Panc1 (cell line): Measurements from ENCODE around the gene BTBD17. TPM values are rescaled to one million over a fixed set of nuclear protein-coding genes. Genes with fewer than 3 reads are reported as not detected.

ENCODE experiments used
- ATAC-seq: fragments of 200-7000 bp; cut with Tn5 transposase; 2 replicates; pipeline ENCODE4 v1.9.1; 2020; ENCODE audit warnings: mild to moderate bottlenecking, moderate library complexity
- BruUV-seq: library from RNA; stranded (reverse); fragments of 400-500 nt; replicated peaks from 2 replicates; lab custom pipeline; 2021; lab: Mats Ljungman, UMichigan
- CTCF ChIA-PET: fragments of 300-600 bp; sonication (Branson Sonifier 250); formaldehyde crosslinking; loops from one replicate; lab custom pipeline; 2022; ENCODE audit warnings: antibody characterized with exemption; lab: Charles Lee
- POLR2A ChIA-PET: fragments of 300-600 bp; sonication (Branson Sonifier 250); formaldehyde crosslinking; loops from one replicate; lab custom pipeline; 2022; ENCODE audit warnings: antibody characterized with exemption; lab: Charles Lee
- DNase-seq: peaks from one replicate; pipeline ENCODE4 v3.0.0-alpha.2; 2010; ENCODE audit warnings: low read depth, low spot score
- H3K27ac ChIP-seq: 2 replicates; pipeline ENCODE4 v1.5.1; 2011; ENCODE audit warnings: mild to moderate bottlenecking, low read length, inconsistent platforms
- H3K27me3 ChIP-seq: fragments of 200-500 bp; sonication (Bioruptor generic); 2 replicates; pipeline ENCODE4 v1.6.0; 2014; ENCODE audit warnings: low read length, inconsistent platforms; ENCODE audit not compliant: control insufficient read depth, insufficient read depth
- H3K36me3 ChIP-seq: fragments of 200-500 bp; sonication (Bioruptor generic); 2 replicates; pipeline ENCODE4 v1.5.1; 2014; ENCODE audit warnings: inconsistent platforms, mild to moderate bottlenecking, low read length, moderate library complexity; ENCODE audit not compliant: control insufficient read depth, insufficient read depth
- H3K4me1 ChIP-seq: 2 replicates; pipeline ENCODE4 v1.5.1; 2011; ENCODE audit warnings: inconsistent platforms, mild to moderate bottlenecking, low read length, moderate library complexity; ENCODE audit not compliant: control insufficient read depth, insufficient read depth
- H3K4me3 ChIP-seq, 2 experiments: 2 replicates each; pipeline ENCODE4 v1.5.1; 2011 to 2012; ENCODE audit warnings: low read depth in 2 of 2, low read length in 2 of 2, mild to moderate bottlenecking in 2 of 2, inconsistent platforms in 1 of 2, moderate library complexity in 1 of 2
- H3K9me3 ChIP-seq: fragments of 200-500 bp; sonication (Bioruptor generic); 2 replicates; pipeline ENCODE4 v1.5.1; 2014; ENCODE audit warnings: low read depth, mild to moderate bottlenecking, inconsistent platforms, low read length, moderate library complexity; ENCODE audit not compliant: control insufficient read depth, insufficient read depth
- POLR2AphosphoS5 ChIP-seq: IDR thresholded peaks from 2 replicates; pipeline ENCODE4 v1.6.1; 2012; ENCODE audit warnings: mild to moderate bottlenecking, low read depth, low read length, moderate library complexity
- SIN3A ChIP-seq: IDR thresholded peaks from 2 replicates; pipeline ENCODE4 v1.6.1; 2012; ENCODE audit warnings: low read depth, mild to moderate bottlenecking, low read length, moderate library complexity, borderline replicate concordance; ENCODE audit not compliant: insufficient read depth
- TCF7L2 ChIP-seq: IDR thresholded peaks from 2 replicates; pipeline ENCODE4 v1.6.1; 2011; ENCODE audit warnings: mild to moderate bottlenecking, low read depth, low read length, inconsistent platforms
- in situ Hi-C: cut with HindIII; loops from 2 replicates; pipeline ENCODE4 v1.10.0; 2016; ENCODE audit warnings: low sequenced_read_pairs, low pct_unique_long_range_greater_than_20kb
- intact Hi-C: fragments of 100-400 bp; cut with micrococcal nuclease; formaldehyde crosslinking; loops from one replicate; pipeline ENCODE4 v1.10.0; 2022; ENCODE audit not compliant: unreplicated experiment
- total RNA-seq: library from RNA; stranded (reverse); gene quantifications from one replicate; pipeline ENCODE4 v1.2.1, GENCODE V29; 2021; ENCODE audit not compliant: unreplicated experiment
- TF ChIP-seq, protein P1 (sequence below): fragments of 450-650 bp; IDR thresholded peaks from 2 replicates; pipeline ENCODE4 v1.5.1; 2017; ENCODE audit warnings: mild to moderate bottlenecking
- TF ChIP-seq, protein P2 (sequence below), 2 experiments: IDR thresholded peaks; 2 replicates each; pipeline ENCODE4 v1.6.1; 2011 to 2012; ENCODE audit warnings: low read depth in 2 of 2, control low read depth in 1 of 2, low read length in 1 of 2, mild to moderate bottlenecking in 1 of 2, moderate library complexity in 1 of 2; ENCODE audit not compliant: insufficient read depth in 1 of 2

BTBD17 gene
- total RNA-seq, 1 experiment from 2014 or later = not detected

- intact Hi-C loops = no loop called here
- ATAC-seq = no peak
- CTCF ChIA-PET = interaction anchor here (0.5 to 1.6 kb wide), 3 partner anchors 12 to 137 kb away, joined by 3 to 6 read pairs (median 5); no protein-coding TSS in a partner anchor
These were observed 13.2 kb upstream of the BTBD17 start for GRCh38 chr17:74374858-74375257.

GRCh38 chr17:74373838-74374606 lies 12.4 kb upstream of the BTBD17 start:
- BruUV-seq = no TSS peak
- TF ChIP-seq POLR2AphosphoS5 = no peak
- in situ Hi-C loops (no loop called here), intact Hi-C loops (no loop called here)
- CTCF ChIA-PET = interaction anchor here (0.5 to 1.6 kb wide), 5 partner anchors 11 to 274 kb away, joined by 3 to 5 read pairs (median 3); no protein-coding TSS in a partner anchor
- H3K9me3 ChIP-seq = no peaks in the 10 kb centered on the region
- ATAC-seq (no peak), DNase-seq (no peak)
- POLR2A ChIA-PET = interaction anchor here (0.5 kb wide), 1 partner anchor 760 kb away, joined by 5 read pairs; no protein-coding TSS in a partner anchor
- no peak overlapping the region for H3K27ac ChIP-seq
- no peaks in the 10 kb centered on the region for H3K36me3 ChIP-seq
- no peaks in the 10 kb centered on the region; the same call in 1 of the 2 replicates for H3K4me1 ChIP-seq
- H3K4me3 ChIP-seq = no peak overlapping the region
- peaks cover 8% of the 10 kb centered on the region for H3K27me3 ChIP-seq

More at GRCh38 chr17:74374858-74375257, 13.2 kb upstream of the BTBD17 start:
- in situ Hi-C loops = no loop called here
- Histone ChIP-seq H3K9me3 (no peaks in the 10 kb centered on the region), H3K36me3 (no peaks in the 10 kb centered on the region), H3K27me3 (peaks cover 8% of the 10 kb centered on the region), H3K4me3 (no peak overlapping the region), H3K27ac (no peak overlapping the region), H3K4me1 (peaks cover 4% of the 10 kb centered on the region)
- no peak for DNase-seq
- TF ChIP-seq, protein P1, sequence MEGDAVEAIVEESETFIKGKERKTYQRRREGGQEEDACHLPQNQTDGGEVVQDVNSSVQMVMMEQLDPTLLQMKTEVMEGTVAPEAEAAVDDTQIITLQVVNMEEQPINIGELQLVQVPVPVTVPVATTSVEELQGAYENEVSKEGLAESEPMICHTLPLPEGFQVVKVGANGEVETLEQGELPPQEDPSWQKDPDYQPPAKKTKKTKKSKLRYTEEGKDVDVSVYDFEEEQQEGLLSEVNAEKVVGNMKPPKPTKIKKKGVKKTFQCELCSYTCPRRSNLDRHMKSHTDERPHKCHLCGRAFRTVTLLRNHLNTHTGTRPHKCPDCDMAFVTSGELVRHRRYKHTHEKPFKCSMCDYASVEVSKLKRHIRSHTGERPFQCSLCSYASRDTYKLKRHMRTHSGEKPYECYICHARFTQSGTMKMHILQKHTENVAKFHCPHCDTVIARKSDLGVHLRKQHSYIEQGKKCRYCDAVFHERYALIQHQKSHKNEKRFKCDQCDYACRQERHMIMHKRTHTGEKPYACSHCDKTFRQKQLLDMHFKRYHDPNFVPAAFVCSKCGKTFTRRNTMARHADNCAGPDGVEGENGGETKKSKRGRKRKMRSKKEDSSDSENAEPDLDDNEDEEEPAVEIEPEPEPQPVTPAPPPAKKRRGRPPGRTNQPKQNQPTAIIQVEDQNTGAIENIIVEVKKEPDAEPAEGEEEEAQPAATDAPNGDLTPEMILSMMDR = no peak
- TF ChIP-seq, protein P2, sequence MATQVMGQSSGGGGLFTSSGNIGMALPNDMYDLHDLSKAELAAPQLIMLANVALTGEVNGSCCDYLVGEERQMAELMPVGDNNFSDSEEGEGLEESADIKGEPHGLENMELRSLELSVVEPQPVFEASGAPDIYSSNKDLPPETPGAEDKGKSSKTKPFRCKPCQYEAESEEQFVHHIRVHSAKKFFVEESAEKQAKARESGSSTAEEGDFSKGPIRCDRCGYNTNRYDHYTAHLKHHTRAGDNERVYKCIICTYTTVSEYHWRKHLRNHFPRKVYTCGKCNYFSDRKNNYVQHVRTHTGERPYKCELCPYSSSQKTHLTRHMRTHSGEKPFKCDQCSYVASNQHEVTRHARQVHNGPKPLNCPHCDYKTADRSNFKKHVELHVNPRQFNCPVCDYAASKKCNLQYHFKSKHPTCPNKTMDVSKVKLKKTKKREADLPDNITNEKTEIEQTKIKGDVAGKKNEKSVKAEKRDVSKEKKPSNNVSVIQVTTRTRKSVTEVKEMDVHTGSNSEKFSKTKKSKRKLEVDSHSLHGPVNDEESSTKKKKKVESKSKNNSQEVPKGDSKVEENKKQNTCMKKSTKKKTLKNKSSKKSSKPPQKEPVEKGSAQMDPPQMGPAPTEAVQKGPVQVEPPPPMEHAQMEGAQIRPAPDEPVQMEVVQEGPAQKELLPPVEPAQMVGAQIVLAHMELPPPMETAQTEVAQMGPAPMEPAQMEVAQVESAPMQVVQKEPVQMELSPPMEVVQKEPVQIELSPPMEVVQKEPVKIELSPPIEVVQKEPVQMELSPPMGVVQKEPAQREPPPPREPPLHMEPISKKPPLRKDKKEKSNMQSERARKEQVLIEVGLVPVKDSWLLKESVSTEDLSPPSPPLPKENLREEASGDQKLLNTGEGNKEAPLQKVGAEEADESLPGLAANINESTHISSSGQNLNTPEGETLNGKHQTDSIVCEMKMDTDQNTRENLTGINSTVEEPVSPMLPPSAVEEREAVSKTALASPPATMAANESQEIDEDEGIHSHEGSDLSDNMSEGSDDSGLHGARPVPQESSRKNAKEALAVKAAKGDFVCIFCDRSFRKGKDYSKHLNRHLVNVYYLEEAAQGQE (IDR thresholded peaks at IDR 0.05; ENCODE audit: insufficient read depth in 1 of 2, low read depth in 2 of 2, low read length in 1 of 2) = no peak
- no peak for TF ChIP-seq POLR2AphosphoS5
- no peak for TF ChIP-seq TCF7L2
- TF ChIP-seq SIN3A = no peak
- no TSS peak for BruUV-seq
- POLR2A ChIA-PET = no interaction called here

DNA sequence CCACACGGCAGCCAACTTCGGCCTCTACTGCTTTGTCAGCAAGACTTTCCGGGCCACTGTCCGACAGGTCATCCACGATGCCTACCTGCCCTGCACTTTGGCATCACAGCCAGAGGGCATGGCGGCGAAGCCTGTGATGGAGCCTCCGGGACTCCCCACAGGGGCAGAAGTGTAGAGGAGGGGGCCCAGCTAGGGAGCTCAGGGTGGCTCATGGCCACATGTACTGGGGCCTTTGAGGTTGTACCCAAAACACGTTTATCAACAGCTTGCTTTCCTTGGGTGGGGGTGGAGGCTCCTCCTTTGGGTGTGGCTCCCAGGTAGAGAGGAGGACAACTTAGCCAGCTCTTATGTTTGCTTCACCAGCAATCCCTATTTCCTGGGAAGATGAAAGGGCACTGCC lies 10.8 kb upstream of the BTBD17 start:
- POLR2A ChIA-PET = no interaction called here
- ATAC-seq = no peak
- intact Hi-C loops (no loop called here), in situ Hi-C loops (no loop called here)
- no peak overlapping the region for H3K27ac ChIP-seq
- DNase-seq = no peak
- no peaks in the 10 kb centered on the region; the same call in 1 of the 2 replicates for H3K4me1 ChIP-seq
- H3K36me3 ChIP-seq = no peaks in the 10 kb centered on the region
- no TSS peak for BruUV-seq
- TF ChIP-seq TCF7L2 = no peak
- TF ChIP-seq SIN3A = no peak
- TF ChIP-seq, protein P2 (IDR thresholded peaks at IDR 0.05; ENCODE audit: insufficient read depth in 1 of 2, low read depth in 2 of 2, low read length in 1 of 2) = no peak
- TF ChIP-seq, protein P1 = no peak
- TF ChIP-seq POLR2AphosphoS5 = no peak
- H3K4me3 ChIP-seq = no peak overlapping the region
- CTCF ChIA-PET = no interaction called here
- H3K27me3 ChIP-seq = peaks cover 8% of the 10 kb centered on the region
- H3K9me3 ChIP-seq = no peaks in the 10 kb centered on the region
